NOMO-1 treated with DMSO at 0.1 percent for 48 hours (cell line): ENCODE results near the gene CLDND2.

ENCODE experiments used
- DNase-seq: peaks from one replicate; lab custom pipeline; 2025; ENCODE audit not compliant: unreplicated experiment; lab: John Stamatoyannopoulos, UW

Gene CLDND2

GRCh38 chr19:51333836-51334460, 34.9 kb downstream of the CLDND2 start:
- no peak for DNase-seq

- DNase-seq, result no peak
These were observed 37.1 kb downstream of the CLDND2 start for GRCh38 chr19:51331716-51332115.

GRCh38 chr19:51331193-51331592, 37.6 kb downstream of the CLDND2 start:
- no peak for DNase-seq

GRCh38 chr19:51330366-51330765, 38.4 kb downstream of the CLDND2 start:
- DNase-seq, result no peak

GRCh38 chr19:51329411-51329810, 39.4 kb downstream of the CLDND2 start:
- no peak for DNase-seq

- DNase-seq, result peak; percentile 80
These were observed 41.5 kb downstream of the CLDND2 start for GRCh38 chr19:51327066-51328001.

GRCh38 chr19:51326216-51327065, 42.4 kb downstream of the CLDND2 start:
- DNase-seq, result no peak

GRCh38 chr19:51325161-51325976, 43.4 kb downstream of the CLDND2 start:
- no peak for DNase-seq

GRCh38 chr19:51324167-51324481, 44.7 kb downstream of the CLDND2 start:
- DNase-seq, result no peak

- DNase-seq, result no peak
These were observed 45.2 kb downstream of the CLDND2 start for GRCh38 chr19:51323481-51324166.

- no peak for DNase-seq
These were observed 47.0 kb downstream of the CLDND2 start for GRCh38 chr19:51321799-51322198.

- DNase-seq, result no peak
These were observed 48.5 kb downstream of the CLDND2 start for GRCh38 chr19:51320280-51320657.

GRCh38 chr19:51319649-51320279, 49.0 kb downstream of the CLDND2 start:
- DNase-seq, result no peak

GRCh38 chr19:51318687-51319648, 49.8 kb downstream of the CLDND2 start:
- no peak for DNase-seq

- DNase-seq, result no peak
These were observed 50.8 kb downstream of the CLDND2 start for GRCh38 chr19:51317968-51318367.

GRCh38 chr19:51317376-51317775, 51.4 kb downstream of the CLDND2 start:
- no peak for DNase-seq
